PC-9 (cell line): ENCODE measurements around the gene SUSD1.

ENCODE experiments used
- EZH2 ChIP-seq: fragments of 200-600 bp; sonication (generic); IDR thresholded peaks from 2 replicates; pipeline ENCODE4 v1.8.0; 2017; ENCODE audit warnings: antibody characterized with exemption, low read depth
- TF ChIP-seq, protein P1 (sequence below): fragments of 200-600 bp; sonication (generic); conservative IDR thresholded peaks from 2 replicates; pipeline ENCODE4 v1.6.1; 2017; ENCODE audit warnings: mixed run types, antibody characterized with exemption, mild to moderate bottlenecking, moderate library complexity

DNA sequence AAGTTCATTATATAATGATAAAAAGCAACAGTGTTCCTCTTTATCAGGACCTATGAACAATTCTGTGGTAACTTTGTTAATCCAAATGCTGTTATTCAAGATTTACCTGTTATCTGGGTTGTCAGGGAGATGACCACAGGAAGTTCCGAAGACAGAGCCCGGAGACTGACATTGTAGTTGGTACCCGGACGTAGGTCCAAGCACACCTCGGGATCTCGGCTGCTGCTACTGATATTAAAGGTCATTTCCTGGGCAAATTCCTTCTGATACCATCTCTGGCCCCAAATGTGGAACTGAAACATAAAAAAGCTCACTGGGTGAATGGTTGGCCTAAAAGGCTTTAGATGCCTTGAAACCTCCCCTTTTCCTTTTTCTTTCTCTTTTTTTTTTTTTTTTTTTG, 96.7 kb downstream of the SUSD1 start:
- TF ChIP-seq, protein P1, sequence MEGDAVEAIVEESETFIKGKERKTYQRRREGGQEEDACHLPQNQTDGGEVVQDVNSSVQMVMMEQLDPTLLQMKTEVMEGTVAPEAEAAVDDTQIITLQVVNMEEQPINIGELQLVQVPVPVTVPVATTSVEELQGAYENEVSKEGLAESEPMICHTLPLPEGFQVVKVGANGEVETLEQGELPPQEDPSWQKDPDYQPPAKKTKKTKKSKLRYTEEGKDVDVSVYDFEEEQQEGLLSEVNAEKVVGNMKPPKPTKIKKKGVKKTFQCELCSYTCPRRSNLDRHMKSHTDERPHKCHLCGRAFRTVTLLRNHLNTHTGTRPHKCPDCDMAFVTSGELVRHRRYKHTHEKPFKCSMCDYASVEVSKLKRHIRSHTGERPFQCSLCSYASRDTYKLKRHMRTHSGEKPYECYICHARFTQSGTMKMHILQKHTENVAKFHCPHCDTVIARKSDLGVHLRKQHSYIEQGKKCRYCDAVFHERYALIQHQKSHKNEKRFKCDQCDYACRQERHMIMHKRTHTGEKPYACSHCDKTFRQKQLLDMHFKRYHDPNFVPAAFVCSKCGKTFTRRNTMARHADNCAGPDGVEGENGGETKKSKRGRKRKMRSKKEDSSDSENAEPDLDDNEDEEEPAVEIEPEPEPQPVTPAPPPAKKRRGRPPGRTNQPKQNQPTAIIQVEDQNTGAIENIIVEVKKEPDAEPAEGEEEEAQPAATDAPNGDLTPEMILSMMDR: no peak
- TF ChIP-seq EZH2: no peak
